A673 (cell line): ENCODE results near the gene DYNC1LI2. TPM values are rescaled to one million over a fixed set of nuclear protein-coding genes. Genes with fewer than 3 reads are reported as not detected.

Experiments
- BruUV-seq: library from RNA; stranded (reverse); fragments of 400-500 nt; replicated peaks from 2 replicates; lab custom pipeline; 2021; lab: Mats Ljungman, UMichigan
- CTCF ChIA-PET: fragments of 300-600 bp; sonication (Branson Sonifier 250); formaldehyde crosslinking; loops from one replicate; lab custom pipeline; 2022; ENCODE audit warnings: antibody characterized with exemption; lab: Charles Lee
- POLR2A ChIA-PET: fragments of 300-600 bp; sonication (Branson Sonifier 250); formaldehyde crosslinking; loops from one replicate; lab custom pipeline; 2022; ENCODE audit warnings: antibody characterized with exemption; ENCODE audit not compliant: low non-redundant PET; lab: Charles Lee
- DNase-seq: peaks from one replicate; pipeline ENCODE4 v3.0.0-alpha.2; 2015; ENCODE audit warnings: low spot score
- H3K27ac ChIP-seq: fragments of 200-600 bp; sonication (generic); 2 replicates; pipeline ENCODE4 v1.5.1; 2016; ENCODE audit warnings: mixed run types, low read depth, mild to moderate bottlenecking, mixed read lengths, antibody characterized with exemption, low read length; ENCODE audit not compliant: poor library complexity, severe bottlenecking
- H3K27me3 ChIP-seq: fragments of 200-600 bp; sonication (generic); replicated peaks from 2 replicates; pipeline ENCODE4 v1.6.1; 2017; ENCODE audit warnings: mixed run types, low read depth, mild to moderate bottlenecking, mixed read lengths, antibody characterized with exemption, low read length; ENCODE audit not compliant: insufficient read depth, poor library complexity
- H3K36me3 ChIP-seq: fragments of 200-600 bp; sonication (generic); 2 replicates; pipeline ENCODE4 v1.6.1; 2016; ENCODE audit warnings: mixed run types, mild to moderate bottlenecking, mixed read lengths, antibody characterized with exemption, low read length; ENCODE audit not compliant: insufficient read depth, poor library complexity, severe bottlenecking
- H3K4me1 ChIP-seq: fragments of 200-600 bp; sonication (generic); 2 replicates; pipeline ENCODE4 v1.6.1; 2017; ENCODE audit warnings: mixed run types, mild to moderate bottlenecking, mixed read lengths, antibody characterized with exemption, low read length; ENCODE audit not compliant: insufficient read depth, poor library complexity, severe bottlenecking
- H3K4me3 ChIP-seq: fragments of 200-600 bp; sonication (generic); 2 replicates; pipeline ENCODE4 v1.5.1; 2016; ENCODE audit warnings: low read depth, mixed run types, mild to moderate bottlenecking, mixed read lengths, low read length; ENCODE audit not compliant: poor library complexity, severe bottlenecking
- H3K9me3 ChIP-seq: fragments of 200-600 bp; sonication (generic); 2 replicates; pipeline ENCODE4 v1.6.1; 2016; ENCODE audit warnings: mixed run types, low read depth, mild to moderate bottlenecking, mixed read lengths, antibody characterized with exemption, low read length; ENCODE audit not compliant: poor library complexity, severe bottlenecking
- CTCF ChIP-seq: fragments of 300-800, 200-600 bp; sonication (generic); conservative IDR thresholded peaks from 2 replicates; pipeline ENCODE4 v1.5.1; 2017; ENCODE audit warnings: low read depth, mild to moderate bottlenecking, antibody characterized with exemption, low read length, moderate library complexity, mixed read lengths
- EZH2 ChIP-seq: fragments of 200-600 bp; sonication (generic); IDR thresholded peaks from 2 replicates; pipeline ENCODE4 v1.6.1; 2017; ENCODE audit warnings: borderline replicate concordance, low read depth, mild to moderate bottlenecking, mixed read lengths, antibody characterized with exemption, low read length; ENCODE audit not compliant: poor library complexity, severe bottlenecking
- intact Hi-C: fragments of 100-400 bp; cut with micrococcal nuclease; formaldehyde crosslinking; loops from one replicate; pipeline ENCODE4 v1.10.0; 2022; ENCODE audit not compliant: unreplicated experiment
- total RNA-seq: library from RNA; stranded (reverse); gene quantifications from 2 replicates; pipeline ENCODE4 v1.2.3, GENCODE V29; 2021

The DYNC1LI2 gene
- total RNA-seq, 1 experiment from 2014 or later = 164 TPM

- BruUV-seq = no TSS peak
- no peak for DNase-seq
- Histone ChIP-seq H3K27ac (no peak overlapping the region), H3K4me3 (no peak overlapping the region), H3K27me3 (no peaks in the 10 kb centered on the region), H3K4me1 (no peaks in the 10 kb centered on the region), H3K36me3 (no peaks in the 10 kb centered on the region), H3K9me3 (no peaks in the 10 kb centered on the region)
- TF ChIP-seq CTCF (no peak), EZH2 (no peak)
- intact Hi-C loops = no loop called here
- CTCF ChIA-PET = interaction anchor here (0.8 kb wide), 1 partner anchor 96 kb away, joined by 4 read pairs; no protein-coding TSS in a partner anchor
- POLR2A ChIA-PET = no interaction called here
Measured at GRCh38 chr16:66714062-66714461, 37.3 kb downstream of the DYNC1LI2 start.

GRCh38 chr16:66713076-66713475 lies 38.3 kb downstream of the DYNC1LI2 start:
- TF ChIP-seq EZH2 (no peak), CTCF (no peak)
- ChIA-PET POLR2A (no interaction called here), CTCF (interaction anchor here (0.8 kb wide), 1 partner anchor 95 kb away, joined by 4 read pairs; no protein-coding TSS in a partner anchor)
- H3K4me3 ChIP-seq = no peak overlapping the region
- no peaks in the 10 kb centered on the region for H3K27me3 ChIP-seq
- H3K9me3 ChIP-seq = no peaks in the 10 kb centered on the region
- DNase-seq = no peak
- H3K4me1 ChIP-seq = no peaks in the 10 kb centered on the region
- no peaks in the 10 kb centered on the region for H3K36me3 ChIP-seq
- H3K27ac ChIP-seq = no peak overlapping the region
- BruUV-seq = no TSS peak
- intact Hi-C loops = no loop called here

- no TSS peak for BruUV-seq
- Histone ChIP-seq H3K36me3 (no peaks in the 10 kb centered on the region), H3K27ac (no peak overlapping the region), H3K27me3 (no peaks in the 10 kb centered on the region), H3K9me3 (no peaks in the 10 kb centered on the region), H3K4me3 (no peak overlapping the region), H3K4me1 (no peaks in the 10 kb centered on the region)
- DNase-seq = no peak
- ChIA-PET CTCF (no interaction called here), POLR2A (no interaction called here)
- TF ChIP-seq EZH2 (no peak), CTCF (no peak)
- intact Hi-C loops = no loop called here
Measured at GRCh38 chr16:66712512-66712911, 38.9 kb downstream of the DYNC1LI2 start.
